IPS-20b (cell line): ENCODE results near the gene CASTOR1.

Experiments used
- H3K27ac ChIP-seq: one replicate; pipeline ENCODE4 v1.5.1; 2013; ENCODE audit warnings: low read length
- H3K27me3 ChIP-seq: 2 replicates; pipeline ENCODE4 v1.6.1; 2013; ENCODE audit warnings: mild to moderate bottlenecking, low read length, inconsistent platforms; ENCODE audit not compliant: insufficient read depth
- H3K36me3 ChIP-seq: 2 replicates; pipeline ENCODE4 v1.6.1; 2013; ENCODE audit warnings: low read depth, mild to moderate bottlenecking, inconsistent platforms, low read length, moderate library complexity; ENCODE audit not compliant: insufficient read depth
- H3K4me1 ChIP-seq: 2 replicates; pipeline ENCODE4 v1.6.1; 2013; ENCODE audit warnings: mild to moderate bottlenecking, control low read depth, inconsistent platforms, low read length, moderate library complexity; ENCODE audit not compliant: insufficient read depth
- H3K4me3 ChIP-seq: 2 replicates; pipeline ENCODE4 v1.5.1; 2013; ENCODE audit warnings: mild to moderate bottlenecking, low read length, inconsistent platforms
- H3K9ac ChIP-seq: 2 replicates; pipeline ENCODE4 v1.6.1; 2013; ENCODE audit warnings: low read depth, mild to moderate bottlenecking, inconsistent platforms, low read length, moderate library complexity
- H3K9me3 ChIP-seq: 2 replicates; pipeline ENCODE4 v1.6.1; 2013; ENCODE audit warnings: mild to moderate bottlenecking, low read depth, low read length, inconsistent platforms; ENCODE audit not compliant: insufficient read depth

Gene CASTOR1

GRCh38 chr22:30265823-30266444 lies 23.4 kb downstream of the CASTOR1 start:
- Histone ChIP-seq H3K27ac (no peak overlapping the region), H3K4me3 (no peak overlapping the region), H3K4me1 (0 out of 2 replicates have a peak, but pooled peaks cover 3% of the 10 kb centered on the region), H3K9me3 (no peaks in the 10 kb centered on the region), H3K9ac (no peak overlapping the region), H3K36me3 (no peaks in the 10 kb centered on the region), H3K27me3 (peaks cover 9% of the 10 kb centered on the region)

GRCh38 chr22:30265131-30265720 lies 24.1 kb downstream of the CASTOR1 start:
- H3K4me1 ChIP-seq: 0 out of 2 replicates have a peak, but pooled peaks cover 3% of the 10 kb centered on the region
- H3K9ac ChIP-seq: no peak overlapping the region
- no peaks in the 10 kb centered on the region for H3K36me3 ChIP-seq
- no peaks in the 10 kb centered on the region for H3K9me3 ChIP-seq
- H3K27ac ChIP-seq: no peak overlapping the region
- H3K4me3 ChIP-seq: no peak overlapping the region
- peaks cover 9% of the 10 kb centered on the region for H3K27me3 ChIP-seq

- 0 out of 2 replicates have a peak, but pooled peaks cover 3% of the 10 kb centered on the region for H3K4me1 ChIP-seq
Measured at GRCh38 chr22:30263883-30264282, 25.4 kb downstream of the CASTOR1 start.

GRCh38 chr22:30262917-30263741 lies 26.2 kb downstream of the CASTOR1 start:
- Histone ChIP-seq H3K4me1 (peaks cover 4% of the 10 kb centered on the region; the same call in 1 of the 2 replicates), H3K27me3 (peaks cover 9% of the 10 kb centered on the region), H3K27ac (no peak overlapping the region), H3K36me3 (no peaks in the 10 kb centered on the region), H3K4me3 (no peak overlapping the region), H3K9ac (no peak overlapping the region), H3K9me3 (no peaks in the 10 kb centered on the region)

More at GRCh38 chr22:30263883-30264282, 25.4 kb downstream of the CASTOR1 start:
- Histone ChIP-seq H3K36me3 (no peaks in the 10 kb centered on the region), H3K27me3 (peaks cover 9% of the 10 kb centered on the region), H3K9ac (no peak overlapping the region), H3K9me3 (no peaks in the 10 kb centered on the region), H3K27ac (no peak overlapping the region), H3K4me3 (no peak overlapping the region)

- Histone ChIP-seq H3K27me3 (peaks cover 9% of the 10 kb centered on the region), H3K9ac (no peak overlapping the region), H3K27ac (no peak overlapping the region), H3K36me3 (no peaks in the 10 kb centered on the region), H3K4me3 (no peak overlapping the region), H3K9me3 (no peaks in the 10 kb centered on the region), H3K4me1 (peaks cover 6% of the 10 kb centered on the region; the same call in 1 of the 2 replicates)
Measured at GRCh38 chr22:30262112-30262511, 27.2 kb downstream of the CASTOR1 start.

- H3K36me3 ChIP-seq: no peaks in the 10 kb centered on the region
- peaks cover 6% of the 10 kb centered on the region; the same call in 1 of the 2 replicates for H3K4me1 ChIP-seq
- H3K27ac ChIP-seq: no peak overlapping the region
- no peaks in the 10 kb centered on the region for H3K9me3 ChIP-seq
- peaks cover 9% of the 10 kb centered on the region for H3K27me3 ChIP-seq
- H3K4me3 ChIP-seq: no peak overlapping the region
- H3K9ac ChIP-seq: no peak overlapping the region
Measured at GRCh38 chr22:30261134-30261533, 28.2 kb downstream of the CASTOR1 start.

GRCh38 chr22:30260682-30261081 lies 28.6 kb downstream of the CASTOR1 start:
- Histone ChIP-seq H3K9me3 (no peaks in the 10 kb centered on the region), H3K4me1 (peaks cover 6% of the 10 kb centered on the region; the same call in 1 of the 2 replicates), H3K27ac (no peak overlapping the region), H3K9ac (no peak overlapping the region), H3K36me3 (no peaks in the 10 kb centered on the region), H3K27me3 (peaks cover 9% of the 10 kb centered on the region), H3K4me3 (no peak overlapping the region)

- no peaks in the 10 kb centered on the region for H3K36me3 ChIP-seq
- peaks cover 6% of the 10 kb centered on the region; the same call in 1 of the 2 replicates for H3K4me1 ChIP-seq
- H3K27ac ChIP-seq: no peak overlapping the region
- no peaks in the 10 kb centered on the region for H3K9me3 ChIP-seq
- H3K27me3 ChIP-seq: peaks cover 9% of the 10 kb centered on the region
- H3K4me3 ChIP-seq: no peak overlapping the region
- H3K9ac ChIP-seq: no peak overlapping the region
Measured at GRCh38 chr22:30260276-30260675, 29.0 kb downstream of the CASTOR1 start.

- Histone ChIP-seq H3K9ac (no peak overlapping the region), H3K36me3 (no peaks in the 10 kb centered on the region), H3K4me1 (peaks cover 10% of the 10 kb centered on the region), H3K27ac (no peak overlapping the region), H3K9me3 (no peaks in the 10 kb centered on the region), H3K4me3 (no peak overlapping the region), H3K27me3 (no peaks in the 10 kb centered on the region; the same call in none of the 2 replicates)
Measured at GRCh38 chr22:30254314-30254713, 35.0 kb downstream of the CASTOR1 start.

GRCh38 chr22:30253205-30253852 lies 36.0 kb downstream of the CASTOR1 start:
- H3K36me3 ChIP-seq: no peaks in the 10 kb centered on the region
- no peak overlapping the region for H3K27ac ChIP-seq
- no peak overlapping the region for H3K4me3 ChIP-seq
- no peaks in the 10 kb centered on the region for H3K9me3 ChIP-seq
- H3K4me1 ChIP-seq: peaks cover 10% of the 10 kb centered on the region
- H3K27me3 ChIP-seq: no peaks in the 10 kb centered on the region; the same call in 1 of the 2 replicates
- H3K9ac ChIP-seq: no peak overlapping the region

GRCh38 chr22:30252411-30253204 lies 36.7 kb downstream of the CASTOR1 start:
- no peak overlapping the region for H3K9ac ChIP-seq
- no peak overlapping the region for H3K4me3 ChIP-seq
- H3K36me3 ChIP-seq: no peaks in the 10 kb centered on the region
- no peaks in the 10 kb centered on the region for H3K9me3 ChIP-seq
- peaks cover 7% of the 10 kb centered on the region for H3K4me1 ChIP-seq
- no peak overlapping the region for H3K27ac ChIP-seq
- peaks cover 1% of the 10 kb centered on the region; the same call in 1 of the 2 replicates for H3K27me3 ChIP-seq
